GM19438 (cell line): ENCODE measurements around the gene SETD2.

Experiments used
- ATAC-seq: cut with Tn5 transposase; IDR thresholded peaks from one replicate; pipeline ENCODE4 v1.9.1; 2021; ENCODE audit warnings: low read depth; ENCODE audit not compliant: unreplicated experiment

SETD2 gene

GRCh38 chr3:46987743-46988401 lies 176.0 kb downstream of the SETD2 start:
- ATAC-seq = peak; percentile 82

- no peak for ATAC-seq
Observed at GRCh38 chr3:46987319-46987742, 176.6 kb downstream of the SETD2 start.

DNA sequence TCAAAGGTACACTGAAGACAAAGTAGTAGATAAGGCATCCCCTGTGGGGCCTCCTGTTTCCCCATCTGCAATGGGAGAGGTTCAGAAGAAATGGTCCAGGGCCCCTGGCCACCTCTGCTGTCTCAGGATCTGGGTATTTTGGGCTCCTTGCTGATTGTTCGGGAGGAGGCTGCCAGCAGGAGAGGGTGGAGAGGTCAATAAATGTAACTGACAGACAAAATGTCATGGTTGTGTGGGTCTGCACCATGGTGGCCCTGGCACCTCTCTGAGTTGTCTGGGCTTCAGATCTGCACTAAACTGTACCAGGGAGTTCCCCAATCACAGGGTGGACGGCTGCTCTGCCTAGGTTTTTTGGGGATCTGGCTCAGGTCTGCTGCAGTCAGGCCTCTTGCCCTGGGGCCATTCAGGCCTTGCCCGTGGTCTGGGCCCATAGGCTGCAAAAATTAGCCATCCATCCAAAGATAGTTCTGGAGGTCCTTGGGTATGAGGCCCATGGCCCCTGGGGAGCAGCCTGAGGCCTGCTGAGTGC lies 177.1 kb downstream of the SETD2 start:
- ATAC-seq = no peak

- no peak for ATAC-seq
Observed at GRCh38 chr3:46986055-46986730, 177.7 kb downstream of the SETD2 start.

DNA sequence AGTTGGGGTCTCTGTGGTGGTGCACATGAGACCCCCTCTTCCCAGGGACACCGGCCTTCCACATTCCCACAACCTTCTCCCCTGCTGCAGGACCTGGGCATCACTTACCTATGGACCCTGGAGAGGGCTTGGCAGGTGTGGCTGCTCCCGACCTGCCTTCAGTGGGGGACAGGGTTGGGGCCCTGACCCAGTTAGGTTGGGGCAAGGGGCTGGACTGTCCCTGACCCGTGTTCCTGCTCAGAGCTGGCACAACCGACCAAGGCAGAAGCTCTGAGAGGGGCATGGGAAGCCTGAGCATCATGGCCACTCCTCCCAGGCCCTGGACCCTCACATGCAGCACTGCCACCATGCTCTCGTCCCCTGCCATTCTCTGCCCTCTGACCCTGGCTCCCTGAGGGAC lies 178.3 kb downstream of the SETD2 start:
- no peak for ATAC-seq

GRCh38 chr3:46984591-46985459 lies 179.1 kb downstream of the SETD2 start:
- ATAC-seq = no peak

DNA sequence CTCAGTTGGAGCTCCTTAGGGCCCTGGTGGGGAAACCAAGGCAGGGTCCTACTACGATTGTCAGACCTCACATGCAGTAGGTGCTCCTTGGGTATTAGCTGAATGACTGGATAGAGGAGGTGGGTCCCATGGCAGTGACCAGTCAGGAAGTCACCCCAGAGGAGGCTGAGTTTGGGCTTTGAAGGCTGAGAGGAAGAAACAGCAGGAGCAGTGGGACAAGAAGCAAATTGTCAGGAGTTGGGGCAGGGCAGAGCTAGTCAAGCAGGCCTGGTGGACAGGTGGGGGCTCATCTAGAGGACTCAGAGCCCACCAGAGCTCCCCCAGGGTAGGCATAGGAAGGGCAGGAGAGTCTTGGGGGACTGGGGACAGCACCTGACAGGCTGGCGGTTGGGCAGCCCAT lies 181.4 kb downstream of the SETD2 start:
- no peak for ATAC-seq

DNA sequence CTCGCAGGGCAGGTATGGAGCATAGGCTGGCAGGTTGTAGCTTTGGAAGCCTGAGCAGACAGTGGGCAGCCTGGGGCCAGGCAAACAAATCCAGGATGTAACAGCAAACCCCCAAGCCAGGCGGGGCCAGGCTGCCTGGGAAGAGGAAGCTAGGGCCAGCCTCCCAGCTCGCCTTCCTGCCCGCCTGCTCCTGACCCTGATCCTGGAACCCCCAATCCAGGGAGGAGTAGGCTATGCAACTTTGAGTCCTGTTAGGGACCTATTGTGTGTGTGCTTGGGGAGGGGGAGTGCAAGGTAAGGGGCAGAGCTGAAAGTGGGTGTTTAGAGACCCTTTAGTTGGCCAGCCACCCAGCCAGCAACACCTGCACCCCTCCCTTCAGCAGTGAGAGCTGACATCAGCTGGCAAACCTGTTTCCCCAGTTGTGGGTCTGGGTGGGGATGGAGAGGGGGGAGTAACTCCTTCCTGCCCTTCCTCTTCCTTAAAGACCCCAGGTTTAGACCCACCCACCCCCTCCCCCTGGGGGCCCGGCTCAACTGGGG lies 181.9 kb downstream of the SETD2 start:
- ATAC-seq = no peak

DNA sequence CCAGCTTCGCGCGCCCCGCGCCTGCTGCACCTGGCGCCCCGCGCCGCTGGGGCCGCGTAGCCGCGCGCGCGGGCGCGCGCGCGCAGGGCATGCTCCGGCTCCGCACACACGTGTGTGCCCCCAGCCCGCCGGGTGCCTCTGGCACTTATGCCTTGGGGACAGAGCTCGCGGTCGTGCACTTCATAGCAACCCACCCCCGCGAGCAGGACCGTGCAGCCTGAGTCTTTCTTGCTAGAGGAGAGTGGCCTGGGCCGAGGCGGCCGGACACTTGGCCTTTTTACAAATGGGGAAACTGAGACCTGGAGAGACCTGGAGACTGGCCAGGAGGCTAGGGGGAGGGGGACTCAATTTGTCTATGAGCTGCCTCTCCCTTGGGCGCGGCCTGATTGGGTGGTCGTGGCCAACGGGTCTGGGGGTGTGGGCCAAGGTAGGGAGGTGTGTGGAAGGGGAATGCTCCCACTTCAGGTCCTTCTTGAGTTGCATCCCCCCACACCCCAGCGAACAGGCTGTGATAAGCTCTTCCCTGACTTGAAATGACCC lies 183.9 kb downstream of the SETD2 start:
- no peak for ATAC-seq

DNA sequence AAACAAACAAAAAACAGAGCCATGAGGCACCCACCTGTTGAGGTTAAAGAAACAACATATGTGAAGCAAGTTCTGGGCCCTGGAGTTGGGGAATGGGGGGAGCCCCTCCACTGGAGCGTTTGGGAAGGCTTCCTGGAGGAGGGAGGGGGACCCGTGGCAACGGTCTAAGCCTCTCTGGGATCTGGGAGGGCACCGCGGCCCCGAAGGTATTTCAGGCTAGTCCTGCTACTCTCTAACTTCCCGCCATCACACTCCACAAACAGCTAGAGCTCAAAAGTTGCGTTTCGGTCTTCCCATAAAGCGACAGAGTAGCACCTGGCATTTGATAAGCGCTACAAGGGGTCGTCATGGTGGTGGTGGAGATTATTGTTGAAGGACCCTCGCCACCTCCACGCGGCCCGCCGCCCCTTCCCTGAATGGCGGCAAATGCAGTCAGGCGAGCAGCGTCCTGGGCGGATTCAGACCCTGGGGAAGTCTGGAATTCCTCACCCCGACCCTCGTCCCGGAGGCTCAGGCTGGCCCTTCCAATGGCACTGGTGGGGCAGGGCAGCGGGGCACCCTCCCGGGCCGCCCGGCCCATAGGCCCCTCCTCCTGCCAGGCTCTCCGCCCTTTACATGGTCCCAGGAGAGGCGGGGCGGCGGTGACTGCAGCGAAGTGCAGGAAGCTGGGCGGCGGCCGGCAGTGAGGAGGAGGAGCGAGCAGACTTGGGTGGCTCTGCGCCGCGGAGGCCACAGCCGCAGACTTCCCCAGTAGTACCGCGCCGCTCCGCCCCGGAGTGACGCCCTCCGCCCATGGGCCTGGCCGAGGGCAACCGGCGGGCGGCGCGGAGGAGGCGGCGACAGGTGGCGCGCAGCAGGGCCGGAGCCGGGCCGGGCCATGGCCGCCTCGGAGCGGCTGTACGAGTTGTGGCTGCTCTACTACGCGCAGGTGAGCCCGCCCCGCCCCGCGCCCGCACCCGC lies 184.6 kb downstream of the SETD2 start, which contains the start of gene NBEAL2:
NBEAL2 (plus strand) TSS at position 682 of the 960 bp plus-strand sequence; CDS start at position 878, 196 bp downstream.
- ATAC-seq = peak; percentile 72

- no peak for ATAC-seq
Observed at GRCh38 chr3:46978381-46978780, 185.5 kb downstream of the SETD2 start.

- no peak for ATAC-seq
Observed at GRCh38 chr3:46977811-46978195, 186.1 kb downstream of the SETD2 start.

DNA sequence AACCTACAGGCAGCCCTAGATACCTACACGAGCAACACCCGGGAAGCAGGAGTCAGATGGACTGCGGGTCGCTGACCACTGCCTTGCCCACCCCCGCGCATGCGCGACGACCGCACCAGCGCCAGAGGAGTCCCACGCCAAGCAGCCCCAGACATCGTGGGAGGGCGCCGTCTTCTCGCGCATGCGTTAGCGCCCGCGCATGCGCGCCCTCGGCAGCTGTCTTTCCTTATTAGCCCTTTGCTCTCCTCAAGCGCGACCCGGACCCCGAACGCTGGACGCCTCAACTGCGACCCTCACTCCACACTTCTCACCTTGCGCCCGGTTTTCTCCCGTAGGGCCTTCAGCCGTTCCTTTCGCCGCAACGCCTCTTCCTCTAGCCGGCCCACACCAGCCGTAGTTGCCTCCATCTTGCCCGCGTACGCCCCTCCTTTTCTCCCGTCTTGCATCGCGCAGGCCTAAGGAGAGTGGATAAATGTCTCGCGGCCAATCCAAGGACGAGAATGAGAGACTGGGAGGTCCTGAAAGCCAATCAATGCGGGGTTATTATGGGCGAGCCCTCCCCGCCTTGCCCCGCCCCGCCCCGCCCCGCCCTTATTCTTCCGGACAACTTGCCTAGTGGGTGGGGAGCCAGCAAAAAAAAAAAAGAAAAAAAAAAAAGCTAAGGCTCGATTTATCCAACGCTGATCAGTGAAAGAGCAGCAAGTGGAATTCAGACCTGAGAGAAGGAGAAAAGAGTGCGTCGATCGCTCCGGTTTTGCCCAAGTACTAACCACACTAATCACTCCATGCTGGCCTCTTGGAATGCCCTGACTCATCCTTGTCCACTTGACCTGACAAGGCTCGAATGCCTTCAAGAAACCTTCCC lies 187.4 kb downstream of the SETD2 start, which contains the start of gene CCDC12:
CCDC12 (minus strand) TSS at position 420 of the 865 bp plus-strand sequence; CDS start at position 407, 13 bp downstream.
- ATAC-seq = peak; percentile 48

- ATAC-seq = no peak
Observed at GRCh38 chr3:46974421-46975171, 189.3 kb downstream of the SETD2 start.

DNA sequence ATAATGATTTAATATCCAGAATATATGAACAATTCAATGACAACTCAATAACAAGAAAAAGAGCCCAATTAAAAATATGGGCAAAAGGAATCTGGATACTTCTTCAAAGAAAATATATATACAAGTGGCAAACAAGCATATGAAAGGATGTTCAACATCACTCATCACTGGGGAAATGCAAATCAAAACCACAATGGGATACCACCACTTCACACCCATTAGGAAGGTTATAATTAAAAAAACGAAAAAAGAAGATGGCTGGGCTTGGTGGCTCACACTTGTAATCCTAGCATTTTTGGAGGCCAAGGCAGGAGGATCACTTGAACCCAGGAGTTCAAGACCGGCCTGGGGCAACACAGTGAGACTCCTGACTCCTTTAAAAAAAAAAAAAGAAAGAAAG lies 191.5 kb downstream of the SETD2 start:
- ATAC-seq = no peak

DNA sequence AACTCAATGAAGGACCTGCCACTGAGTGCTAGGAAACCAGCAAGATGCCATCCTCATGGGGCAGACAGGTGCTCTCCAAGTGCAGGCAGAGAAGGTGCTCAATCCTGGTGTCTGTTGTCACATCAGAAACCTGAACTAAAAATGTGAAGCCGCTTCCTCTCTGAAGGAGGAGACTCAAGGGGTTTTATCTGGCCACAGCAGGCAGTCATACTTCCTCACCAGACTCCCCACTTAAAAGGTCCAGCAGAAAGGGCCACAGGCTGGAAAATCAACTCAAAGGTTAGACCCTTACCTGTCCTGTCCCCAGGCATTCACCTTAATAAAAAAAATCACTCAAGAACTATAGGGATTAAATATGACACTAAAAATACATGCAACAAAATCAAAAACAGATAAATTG lies 192.2 kb downstream of the SETD2 start:
- ATAC-seq = no peak

DNA sequence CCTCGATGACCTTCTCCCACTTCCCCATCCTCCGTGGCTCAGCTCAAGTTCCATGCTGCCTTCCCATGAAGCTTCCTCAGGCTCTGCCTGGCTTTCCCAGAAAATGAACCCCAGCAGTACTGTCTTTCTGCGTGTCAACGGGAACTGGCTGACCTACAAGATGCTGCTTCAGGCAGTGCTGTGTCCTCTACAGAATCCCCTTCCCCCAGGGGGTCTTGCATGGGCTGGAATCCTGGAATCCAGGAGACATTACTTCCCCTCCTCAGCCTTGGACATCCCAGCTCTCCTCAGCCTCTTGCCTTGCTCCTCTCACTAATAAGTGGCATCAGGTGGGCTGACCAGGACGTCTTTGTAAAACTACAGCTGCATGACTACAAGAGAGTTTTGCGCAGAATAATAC lies 192.8 kb downstream of the SETD2 start:
- no peak for ATAC-seq
